Stimulated activated CD4-positive, alpha-beta T cell treated with anti-CD3 and anti-CD28 coated beads, Interleukin-15, amount 100 ng/mL, for 24 hours (primary cell): ENCODE data around the gene RGS13.

ENCODE experiments used
- DNase-seq: peaks from one replicate; pipeline ENCODE4 v3.0.0-alpha.2; 2020

Gene RGS13, protein sequence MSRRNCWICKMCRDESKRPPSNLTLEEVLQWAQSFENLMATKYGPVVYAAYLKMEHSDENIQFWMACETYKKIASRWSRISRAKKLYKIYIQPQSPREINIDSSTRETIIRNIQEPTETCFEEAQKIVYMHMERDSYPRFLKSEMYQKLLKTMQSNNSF

DNA sequence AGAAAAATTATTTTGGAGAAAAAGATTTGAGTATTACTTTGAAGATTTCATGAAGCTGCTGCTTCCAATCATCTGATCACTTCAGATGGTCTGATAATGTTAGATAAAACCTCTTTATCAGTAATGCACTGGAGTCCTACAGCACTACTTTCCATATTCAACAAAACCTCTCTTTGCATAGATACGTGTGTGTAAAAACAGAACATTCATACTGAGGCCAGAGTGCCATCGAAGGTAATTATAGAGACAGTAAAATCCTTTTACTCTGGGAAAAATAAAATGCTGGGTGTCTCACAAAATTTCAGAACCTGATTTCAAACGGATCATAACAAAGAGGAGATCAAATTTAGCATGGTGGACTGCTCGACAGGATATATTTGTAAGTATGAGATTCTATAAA is at the start of gene RGS13:
RGS13 (plus strand) TSS at position 209 of the 400 bp plus-strand sequence. CDS start 8,188 bp downstream, outside the sequence.
- no peak for DNase-seq

DNA sequence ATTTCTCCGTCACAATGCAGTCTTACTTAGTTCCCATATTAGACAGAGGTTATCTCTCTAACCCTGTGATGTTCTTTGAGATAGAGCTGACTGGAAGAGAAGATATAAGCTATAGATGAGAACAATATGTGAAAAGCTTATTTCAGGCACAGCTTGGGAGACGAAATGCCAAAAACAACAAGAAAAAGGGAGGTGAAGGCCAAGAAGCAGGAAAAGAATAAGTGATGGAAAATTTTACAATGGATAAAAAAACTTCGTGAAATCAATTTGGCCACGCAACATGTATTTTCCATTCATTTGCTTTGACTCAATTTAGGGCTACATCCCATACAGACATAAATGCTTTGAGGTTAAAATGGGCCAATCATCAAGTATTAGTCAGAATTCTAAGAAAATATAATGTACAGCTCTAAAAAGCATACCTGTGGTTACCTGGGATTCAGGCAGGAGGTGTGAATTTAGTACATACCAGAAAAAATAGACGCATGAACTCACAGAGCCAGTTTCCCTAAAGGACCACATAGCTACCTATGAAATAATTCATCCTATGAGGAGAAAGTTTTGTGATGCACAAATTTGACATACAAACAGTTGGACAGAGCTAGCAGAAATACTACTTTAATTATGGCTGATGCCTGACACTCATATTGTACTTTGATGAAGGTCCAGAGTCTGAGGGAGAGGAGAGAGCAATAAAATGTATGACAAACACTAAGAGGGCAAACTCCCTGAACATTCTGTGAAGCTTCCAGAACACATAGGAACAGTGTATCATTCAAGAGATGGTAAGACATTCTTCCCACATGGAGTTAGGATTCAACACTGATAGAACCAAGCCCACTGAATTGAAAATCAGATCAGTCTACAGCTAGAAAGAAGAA is 48.3 kb upstream of the RGS13 start:
- no peak for DNase-seq

DNA sequence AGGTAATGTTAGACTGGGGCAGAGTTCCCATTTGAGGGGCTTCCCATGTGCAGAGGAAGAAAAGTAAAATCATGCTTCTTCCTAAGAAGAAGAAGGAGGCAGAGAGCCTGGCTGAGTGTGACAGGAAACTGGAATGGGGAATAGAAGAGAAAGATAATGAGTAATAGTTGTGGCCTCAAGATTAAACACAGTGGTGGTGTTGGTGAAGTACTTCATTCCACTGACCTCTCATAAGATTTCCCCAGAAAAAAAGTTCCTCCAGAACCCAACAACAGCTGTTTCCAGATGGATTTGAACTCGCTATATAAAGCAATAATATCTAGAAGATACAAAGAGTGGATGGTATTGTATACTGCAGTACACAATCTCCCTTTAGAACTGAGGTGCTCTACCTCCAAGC is 47.4 kb upstream of the RGS13 start:
- no peak for DNase-seq

DNA sequence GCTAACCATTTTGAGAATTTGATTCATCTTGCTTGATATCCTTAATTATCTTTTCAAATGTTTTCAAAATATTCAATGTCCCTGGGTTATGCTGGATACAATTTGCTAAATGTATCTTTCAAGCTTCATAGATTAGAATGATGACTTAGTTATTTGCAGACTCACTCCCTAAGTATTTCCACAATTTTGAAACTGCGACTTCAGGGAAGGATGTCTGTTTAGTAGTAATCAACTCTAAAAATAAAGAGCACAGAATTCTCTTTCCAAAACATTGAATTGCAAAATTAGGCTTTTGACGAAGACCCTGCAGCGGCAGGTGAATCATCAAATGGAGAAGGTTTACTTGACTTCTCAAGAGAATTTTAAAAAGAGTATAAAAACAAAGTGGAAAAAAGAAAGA is 46.1 kb upstream of the RGS13 start:
- no peak for DNase-seq

DNA sequence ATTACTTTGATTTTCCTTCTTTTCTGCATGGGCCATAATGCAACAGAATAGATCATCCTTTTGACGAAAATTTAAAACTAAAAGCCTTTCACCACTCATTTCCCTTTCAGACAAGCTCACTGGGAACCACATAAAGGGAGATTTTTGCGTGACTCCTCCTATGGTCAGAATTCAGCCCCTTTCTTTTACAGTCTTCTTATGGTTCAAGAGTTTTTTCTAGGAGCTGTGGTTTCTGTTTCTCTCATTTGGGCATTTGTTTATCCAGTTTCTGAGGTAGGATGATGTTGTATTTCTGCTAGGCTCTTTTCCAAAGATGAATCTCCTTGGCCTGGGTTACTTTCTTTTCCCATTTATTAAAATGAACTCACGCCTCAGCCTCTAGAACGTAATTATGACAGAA is 43.4 kb upstream of the RGS13 start:
- DNase-seq: no peak

DNA sequence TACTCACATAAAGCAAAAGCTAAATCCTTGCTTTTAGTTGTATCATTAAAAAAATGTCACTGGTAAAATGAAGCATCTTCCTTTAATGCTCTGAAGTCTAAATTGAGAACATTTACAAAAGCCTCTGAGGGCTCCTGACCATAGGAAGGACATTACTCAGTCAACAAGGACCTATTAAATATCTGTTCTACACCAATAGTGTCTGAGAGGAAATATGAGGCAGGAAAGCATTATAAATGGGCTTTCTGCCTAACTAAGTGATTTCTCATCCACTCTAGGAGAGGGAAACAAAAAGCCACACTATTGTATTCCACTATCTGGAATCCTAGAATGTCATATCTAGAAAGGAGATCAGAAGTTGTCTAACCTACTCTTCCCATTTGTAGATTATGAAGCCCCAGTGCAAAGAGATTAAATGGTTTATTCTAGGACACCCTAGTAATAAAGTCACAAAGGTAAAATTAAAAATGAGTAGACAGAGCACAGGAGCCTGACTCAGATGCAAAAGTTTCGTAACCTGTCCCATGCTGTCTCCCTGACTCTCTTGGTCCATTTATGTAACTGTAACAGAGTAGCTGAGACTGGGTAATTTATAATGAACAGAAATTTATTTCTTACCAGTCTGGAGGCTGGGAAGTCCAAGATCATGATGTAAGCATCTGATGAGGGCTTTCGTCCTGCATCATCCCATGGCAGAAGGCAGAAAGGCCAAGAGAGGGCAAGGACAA is 42.8 kb upstream of the RGS13 start:
- no peak for DNase-seq

DNA sequence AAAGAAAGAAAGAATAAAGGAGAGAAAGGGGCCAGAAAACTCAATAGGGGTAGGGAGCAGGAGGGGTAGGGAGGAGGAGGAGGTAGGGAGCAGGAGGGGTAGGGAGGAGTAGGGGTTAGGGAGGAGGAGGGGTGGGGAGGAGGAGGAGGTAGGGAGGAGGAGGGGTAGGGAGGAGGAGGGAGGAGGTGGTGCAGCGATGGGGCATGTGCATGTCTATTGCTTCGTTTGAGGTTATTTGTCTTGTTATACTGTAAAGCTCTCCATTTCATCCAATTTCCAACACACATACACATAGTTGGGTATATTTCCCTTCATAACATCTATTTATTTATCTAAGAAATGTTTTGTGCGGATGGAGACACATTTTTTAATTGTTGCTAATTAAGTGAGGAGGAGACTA is 40.6 kb upstream of the RGS13 start:
- no peak for DNase-seq

DNA sequence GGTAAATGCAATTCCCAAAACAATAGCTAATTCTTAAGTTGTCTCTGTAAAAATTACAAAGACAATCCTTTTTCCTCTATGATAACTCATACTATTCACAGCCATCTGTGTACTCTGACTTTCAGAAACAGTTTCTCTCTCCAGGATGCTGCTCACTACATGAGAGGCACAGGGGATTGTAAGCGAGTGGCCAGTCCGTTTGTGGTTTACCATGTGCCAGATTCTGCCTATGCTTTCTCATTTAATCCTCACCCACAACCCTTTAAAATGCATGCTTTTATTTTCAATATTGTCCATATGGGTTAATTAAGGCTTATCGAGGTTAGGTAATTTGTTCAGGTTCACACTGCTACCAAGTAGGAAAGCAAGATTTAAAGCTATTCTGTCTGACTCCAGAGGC is 37.4 kb upstream of the RGS13 start:
- DNase-seq: no peak

DNA sequence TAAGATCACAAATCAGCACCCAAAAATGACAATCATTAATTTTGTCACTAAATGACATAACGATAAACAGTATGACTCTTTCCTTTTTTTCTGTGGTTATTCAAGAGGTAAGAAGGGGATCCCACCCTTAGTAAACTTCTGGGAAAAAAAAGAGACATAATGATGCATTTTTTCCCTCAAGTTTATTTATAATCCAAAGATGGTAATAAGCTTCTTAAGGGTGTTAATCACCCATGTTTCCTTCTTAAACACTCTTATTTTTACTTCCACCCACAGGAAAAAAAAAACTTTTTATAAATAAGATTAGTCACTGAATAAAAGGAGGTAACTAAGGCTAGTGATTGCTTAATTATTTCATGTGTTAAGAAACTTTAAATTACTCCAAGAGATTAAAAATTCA is 35.7 kb upstream of the RGS13 start:
- no peak for DNase-seq

DNA sequence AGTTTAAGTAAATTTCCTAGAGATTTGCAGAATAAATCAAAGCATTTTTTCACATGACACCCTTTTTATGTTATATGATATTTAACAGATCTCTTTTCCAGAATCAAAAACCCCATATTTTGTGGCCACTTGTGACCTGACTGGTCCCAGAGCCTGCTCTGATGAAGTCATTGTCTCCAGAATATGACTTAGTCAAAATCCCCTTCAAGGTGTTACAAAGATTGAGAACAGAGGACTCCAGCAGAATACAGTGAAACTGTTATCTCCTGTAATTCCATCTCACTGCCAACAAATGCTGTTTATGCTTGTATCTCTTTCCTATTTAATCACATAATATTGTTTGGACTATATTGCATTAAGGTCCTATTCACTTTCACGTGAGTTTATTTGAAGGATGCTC is 34.8 kb upstream of the RGS13 start:
- DNase-seq: no peak

DNA sequence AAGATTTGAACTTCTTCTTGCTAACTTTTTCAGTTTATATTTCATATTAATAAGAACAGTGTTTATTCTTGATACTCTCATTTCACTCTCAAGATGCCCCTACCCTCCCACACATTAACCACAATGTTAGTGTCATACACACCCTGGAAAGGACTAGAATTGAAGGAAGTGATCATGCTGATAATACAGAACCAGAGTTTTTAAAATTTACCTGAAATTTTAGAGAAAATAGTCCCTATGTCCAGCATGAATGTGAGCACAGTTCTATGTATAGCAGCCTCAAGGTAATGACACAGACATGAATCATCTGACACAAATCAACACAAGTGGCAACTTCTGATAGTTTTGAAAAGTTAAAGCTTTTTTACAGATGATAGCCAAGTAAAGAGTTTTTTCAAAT is 34.4 kb upstream of the RGS13 start:
- no peak for DNase-seq

DNA sequence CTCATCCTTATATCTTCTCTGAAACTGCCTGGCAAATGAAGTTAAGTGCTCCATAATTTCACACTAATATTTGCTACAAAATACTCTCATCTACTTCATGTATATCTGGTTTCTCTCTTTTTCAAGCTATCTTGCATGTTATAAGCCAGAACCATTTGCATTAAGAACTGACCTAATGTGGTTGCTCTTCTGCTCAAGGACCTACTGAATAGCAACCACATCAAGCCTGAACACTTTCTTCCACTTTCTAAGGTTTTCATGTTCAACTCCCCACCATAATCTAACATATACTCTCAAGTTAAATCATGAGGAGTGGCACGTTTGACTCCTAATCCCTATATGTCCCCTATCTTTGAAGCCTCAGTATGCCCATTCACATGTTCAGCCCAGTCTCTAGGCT is 33.2 kb upstream of the RGS13 start:
- DNase-seq: no peak

DNA sequence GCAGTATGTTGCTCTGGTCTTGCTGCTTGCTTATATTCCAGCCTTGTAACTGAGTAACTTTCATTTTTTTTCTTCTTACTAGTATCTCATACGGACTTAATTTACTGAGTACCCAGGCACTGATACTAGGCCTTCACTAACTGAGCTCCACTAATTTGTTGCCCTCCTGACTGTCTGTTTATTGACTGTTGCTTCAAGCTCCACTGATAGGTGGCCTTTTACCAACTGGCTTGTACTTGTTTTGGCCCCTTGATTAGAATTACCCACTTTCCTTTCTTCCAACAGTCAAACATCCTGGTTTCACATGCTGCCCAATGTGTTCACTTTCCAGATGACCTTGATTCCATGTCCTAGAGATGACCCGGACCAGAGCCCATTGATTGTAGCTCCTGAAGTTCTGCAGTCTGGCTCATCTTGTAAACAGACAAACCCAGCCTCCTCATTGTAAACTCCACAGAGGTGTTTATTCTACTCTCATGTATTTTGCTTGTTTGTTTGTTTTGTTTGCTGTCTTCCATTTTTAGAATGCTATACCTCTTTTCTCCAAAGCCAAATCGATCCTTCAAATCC is 32.6 kb upstream of the RGS13 start:
- no peak for DNase-seq

DNA sequence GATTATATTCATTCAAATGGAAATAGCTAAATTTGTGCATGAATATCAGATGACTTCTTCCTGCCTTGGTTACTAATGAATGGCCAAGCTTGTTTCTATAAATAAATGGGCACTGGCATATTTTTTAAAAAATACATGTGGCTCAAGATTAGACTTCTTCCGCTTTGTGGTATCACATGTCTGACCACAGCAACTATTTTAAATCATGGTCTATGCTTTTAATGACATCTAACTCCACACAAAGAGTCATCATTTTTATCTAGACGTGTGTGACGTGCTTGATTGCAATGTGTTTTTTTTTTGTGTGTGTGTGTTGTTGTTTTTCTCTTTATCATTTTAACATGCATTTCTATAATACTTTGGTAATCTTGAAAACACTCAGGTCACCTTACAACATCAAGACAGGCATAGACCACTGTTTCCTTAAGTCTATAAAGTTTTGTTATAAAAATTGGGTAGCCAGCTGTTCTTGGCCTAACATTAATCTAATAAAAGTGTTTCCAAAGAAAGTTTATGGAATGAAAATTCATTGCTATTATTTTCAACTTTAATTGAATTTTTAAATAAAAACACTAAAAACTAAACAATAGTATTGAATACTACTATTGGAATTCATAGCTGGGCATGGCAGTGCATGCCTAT is 30.8 kb upstream of the RGS13 start:
- no peak for DNase-seq

DNA sequence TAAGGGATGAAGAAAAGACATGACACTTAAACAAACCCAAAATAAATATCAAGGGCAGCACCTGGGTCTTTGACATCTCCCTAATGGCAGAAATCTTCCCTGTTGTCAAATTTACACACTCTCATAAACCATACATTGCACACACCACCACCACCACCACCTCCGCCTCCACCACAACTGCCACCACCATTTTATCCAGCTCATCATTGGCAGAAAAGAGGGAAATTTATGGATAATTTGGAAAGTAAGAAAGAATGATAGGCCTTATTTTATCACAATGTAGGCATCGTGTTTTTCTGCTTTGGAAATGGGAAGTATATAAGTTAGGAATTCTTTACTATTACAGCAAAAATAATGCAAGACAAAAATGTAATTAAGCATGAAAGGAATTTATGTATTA is 27.3 kb upstream of the RGS13 start:
- DNase-seq: no peak

DNA sequence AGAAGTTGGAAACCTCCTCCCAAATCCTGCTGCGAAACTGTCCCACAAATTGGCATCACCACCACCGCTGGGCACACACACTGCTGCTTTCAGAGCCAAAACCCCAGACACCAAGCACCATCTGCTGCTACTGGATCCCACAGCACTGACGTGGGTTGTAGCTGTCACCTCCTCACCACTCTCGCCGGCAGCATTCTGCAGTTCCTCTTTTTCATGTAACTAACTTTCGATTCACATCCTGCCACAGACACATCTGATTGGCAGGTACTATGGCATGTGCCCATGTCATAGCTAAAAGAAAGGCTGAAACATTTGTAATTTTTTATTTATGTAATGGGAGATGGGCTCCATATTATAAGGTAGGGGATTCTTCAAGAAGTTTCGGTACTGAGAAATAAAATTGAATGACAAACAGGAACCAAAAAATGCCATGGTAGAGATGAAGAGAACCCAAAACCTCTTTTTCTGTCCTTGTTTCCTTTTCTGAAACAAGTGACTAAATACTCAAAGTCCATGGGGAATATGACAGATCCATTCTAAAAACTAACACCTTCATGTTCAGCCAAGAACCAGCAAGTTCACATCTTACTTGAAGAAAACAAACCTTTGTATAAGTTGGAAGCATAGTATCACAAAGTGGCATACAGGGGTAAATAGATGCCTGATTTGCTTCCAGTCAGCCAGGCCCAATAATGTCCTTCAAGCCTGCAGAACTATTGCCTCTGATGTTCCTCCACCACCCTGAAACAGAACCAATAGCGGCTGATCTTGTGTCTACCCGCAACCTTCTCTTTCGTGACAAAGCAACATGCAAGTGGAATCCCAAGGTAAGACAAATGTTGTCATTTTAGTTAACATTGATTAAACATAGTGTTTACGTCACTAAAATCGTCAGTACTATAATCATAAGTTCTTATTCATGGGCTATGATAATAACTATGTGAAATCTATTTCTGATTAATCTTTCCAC is 26.6 kb upstream of the RGS13 start:
- DNase-seq: peak; percentile 56

DNA sequence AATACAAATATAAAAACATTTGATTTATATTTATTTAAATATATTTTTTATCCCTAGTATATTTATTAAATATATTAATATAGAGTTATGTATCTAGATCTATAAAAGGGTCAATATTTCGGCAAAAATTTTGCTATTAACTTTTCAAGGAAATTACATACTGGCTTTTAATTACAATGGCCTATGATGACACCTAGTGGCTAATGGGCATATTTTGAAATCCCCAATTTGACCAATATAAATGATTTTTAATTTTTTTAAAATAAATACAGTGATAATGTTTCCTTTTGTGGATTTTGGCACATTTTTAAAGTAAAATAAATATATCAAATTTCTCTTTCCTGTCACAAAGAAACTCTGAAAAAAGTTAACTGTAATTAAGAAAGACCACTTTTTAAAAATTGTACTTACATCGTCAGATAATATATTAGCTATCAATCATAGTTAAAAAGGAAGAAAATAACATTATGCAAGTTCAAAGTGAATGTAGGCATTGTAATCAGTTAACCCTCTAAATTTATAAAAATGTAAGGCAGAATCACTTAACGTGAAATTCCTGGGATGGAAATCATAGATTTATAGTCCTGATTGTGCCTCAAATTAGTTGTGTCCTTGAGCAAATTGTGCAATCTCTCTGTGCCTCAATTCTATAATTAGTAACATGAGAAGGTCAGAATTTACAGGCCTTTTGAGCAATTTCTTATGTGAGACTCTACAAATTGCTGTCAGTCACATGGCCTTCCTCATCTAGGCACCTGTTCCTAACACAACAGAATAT is 25.6 kb upstream of the RGS13 start:
- DNase-seq: no peak

DNA sequence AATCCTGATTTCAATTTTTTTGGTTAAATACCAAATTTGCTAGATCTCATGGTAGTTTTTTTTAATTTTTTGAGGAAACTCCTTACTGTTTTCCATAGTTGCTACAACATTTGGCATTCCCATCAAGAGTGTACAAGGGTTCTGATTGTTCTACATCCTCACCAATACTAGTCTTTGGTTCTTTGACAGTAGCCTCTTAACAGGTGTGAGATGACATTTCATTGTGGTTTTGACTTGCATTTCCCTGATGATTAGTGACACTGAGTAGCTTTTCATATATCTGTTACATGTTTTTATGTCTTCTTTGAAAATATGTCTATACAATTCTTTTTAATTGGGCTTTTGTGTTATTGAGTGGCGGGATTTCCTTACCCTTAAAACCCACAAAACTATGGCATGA is 20.9 kb upstream of the RGS13 start:
- no peak for DNase-seq

DNA sequence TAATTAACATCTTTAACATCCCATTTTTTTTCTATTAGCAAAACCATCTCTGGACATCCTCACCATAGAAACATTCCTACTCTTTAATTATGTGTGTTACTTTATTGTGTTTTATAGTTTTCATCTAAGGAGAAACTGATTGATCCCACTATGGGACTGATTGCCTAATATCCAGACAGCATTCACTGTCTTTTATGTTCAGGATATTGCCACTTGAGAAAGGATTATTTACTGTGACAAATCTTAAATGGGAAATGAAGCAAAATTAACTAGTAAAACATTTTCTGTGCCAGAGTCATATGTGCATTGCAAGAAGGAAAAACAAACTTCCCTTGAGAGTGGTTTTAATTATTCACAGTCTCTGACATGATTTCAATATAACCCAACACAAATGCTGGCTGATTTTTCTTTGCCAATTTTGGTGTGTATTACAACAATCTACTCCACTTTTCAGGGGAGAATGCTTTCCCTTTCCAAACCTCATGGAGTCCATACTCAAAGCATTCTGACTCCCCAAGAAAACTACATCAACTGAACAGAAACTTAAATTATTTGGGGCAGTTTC is 15.8 kb upstream of the RGS13 start:
- DNase-seq: no peak

DNA sequence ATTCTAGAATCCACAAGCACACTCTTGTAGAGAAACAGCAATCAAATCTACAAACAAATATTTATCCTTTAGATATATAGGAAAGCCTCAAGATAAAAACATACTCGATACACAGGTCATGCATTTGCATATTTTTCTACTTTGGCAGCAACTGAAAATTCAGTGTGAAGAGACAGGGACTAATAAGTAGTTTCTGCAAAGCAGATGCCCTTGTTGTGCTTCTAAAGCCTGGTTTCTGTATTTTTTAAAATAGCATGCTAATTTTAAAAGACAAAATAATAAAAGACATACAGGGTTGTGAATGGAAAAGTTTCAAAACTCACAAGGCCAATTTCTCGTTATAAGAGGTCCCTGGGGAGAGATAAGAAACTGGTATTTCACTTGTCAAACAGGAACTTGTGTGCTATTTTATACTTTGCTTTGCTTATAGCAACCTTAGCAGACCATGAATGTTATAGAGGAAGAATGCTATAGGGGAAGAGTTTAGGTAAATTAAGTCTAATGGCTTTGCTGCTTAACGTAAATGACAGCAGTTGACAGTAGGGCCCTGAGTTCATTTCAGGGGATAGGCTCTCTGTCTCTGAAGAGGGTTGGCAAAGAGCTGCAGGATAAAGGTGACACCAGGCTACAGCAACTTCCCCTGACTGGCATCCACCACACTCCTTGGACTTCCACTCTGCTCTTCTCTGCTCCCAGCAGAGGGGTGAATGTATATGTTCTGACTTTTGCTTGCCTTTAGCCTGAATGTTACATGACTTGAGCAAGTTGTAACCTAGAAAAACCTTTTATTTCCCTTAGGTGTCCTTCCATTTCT is 9.4 kb upstream of the RGS13 start:
- no peak for DNase-seq
